ENCODE results near the gene TMEM203. TPM values are rescaled to one million over a fixed set of nuclear protein-coding genes. Genes with fewer than 3 reads are reported as not detected.

The TMEM203 gene
- total RNA-seq, 4 donors from 2014 or later, result 19.4 to 29.6 (median 25.4) TPM

DNA sequence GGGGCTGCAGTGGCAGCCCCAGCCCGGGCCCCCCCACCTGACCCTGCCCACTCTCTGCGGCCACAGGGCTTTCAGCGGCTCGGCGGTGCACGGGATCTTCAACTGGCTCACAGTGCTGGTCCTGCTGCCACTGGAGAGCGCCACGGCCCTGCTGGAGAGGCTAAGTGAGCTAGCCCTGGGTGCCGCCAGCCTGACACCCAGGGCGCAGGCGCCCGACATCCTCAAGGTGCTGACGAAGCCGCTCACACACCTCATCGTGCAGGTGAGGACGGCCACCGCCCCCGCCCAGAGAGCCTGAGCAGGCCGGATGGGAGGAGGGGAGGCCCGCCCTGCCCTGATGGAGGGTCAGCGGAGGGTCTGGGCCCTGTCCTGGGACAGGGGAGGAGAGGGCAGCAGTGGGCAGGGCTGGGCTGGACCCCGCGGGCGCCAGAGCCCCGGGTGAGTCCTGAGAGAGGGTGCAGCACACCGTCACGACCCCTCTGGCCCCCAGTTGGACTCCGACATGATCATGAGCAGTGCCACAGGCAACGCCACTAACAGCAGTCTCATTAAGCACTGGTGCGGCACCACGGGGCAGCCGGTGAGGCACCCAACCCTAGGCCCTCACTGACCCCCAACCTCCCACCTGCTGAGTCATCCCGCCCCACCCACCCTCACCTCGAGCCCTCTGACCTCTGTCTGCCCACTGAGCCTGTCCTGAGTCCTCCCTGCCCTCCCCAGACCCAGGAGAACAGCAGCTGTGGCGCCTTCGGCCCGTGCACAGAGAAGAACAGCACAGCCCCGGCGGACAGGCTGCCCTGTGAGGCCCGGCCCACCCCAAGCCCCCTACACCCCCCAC is 27.9 kb upstream of the TMEM203 start:
- Histone ChIP-seq H3K36me3 (no peaks in the 10 kb centered on the region), H3K4me3 (no peak overlapping the region), H3K27ac (no peak overlapping the region), H3K27me3 (peaks cover 0 to 79% (median 0%) of the 10 kb centered on the region in 4 donors), H3K4me1 (peaks cover 12 to 32% (median 14%) of the 10 kb centered on the region in 3 donors), H3K9me3 (no peaks in the 10 kb centered on the region)
- TF ChIP-seq, protein P1, sequence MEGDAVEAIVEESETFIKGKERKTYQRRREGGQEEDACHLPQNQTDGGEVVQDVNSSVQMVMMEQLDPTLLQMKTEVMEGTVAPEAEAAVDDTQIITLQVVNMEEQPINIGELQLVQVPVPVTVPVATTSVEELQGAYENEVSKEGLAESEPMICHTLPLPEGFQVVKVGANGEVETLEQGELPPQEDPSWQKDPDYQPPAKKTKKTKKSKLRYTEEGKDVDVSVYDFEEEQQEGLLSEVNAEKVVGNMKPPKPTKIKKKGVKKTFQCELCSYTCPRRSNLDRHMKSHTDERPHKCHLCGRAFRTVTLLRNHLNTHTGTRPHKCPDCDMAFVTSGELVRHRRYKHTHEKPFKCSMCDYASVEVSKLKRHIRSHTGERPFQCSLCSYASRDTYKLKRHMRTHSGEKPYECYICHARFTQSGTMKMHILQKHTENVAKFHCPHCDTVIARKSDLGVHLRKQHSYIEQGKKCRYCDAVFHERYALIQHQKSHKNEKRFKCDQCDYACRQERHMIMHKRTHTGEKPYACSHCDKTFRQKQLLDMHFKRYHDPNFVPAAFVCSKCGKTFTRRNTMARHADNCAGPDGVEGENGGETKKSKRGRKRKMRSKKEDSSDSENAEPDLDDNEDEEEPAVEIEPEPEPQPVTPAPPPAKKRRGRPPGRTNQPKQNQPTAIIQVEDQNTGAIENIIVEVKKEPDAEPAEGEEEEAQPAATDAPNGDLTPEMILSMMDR (IDR thresholded peaks at IDR 0.05), result no peak
- TF ChIP-seq POLR2A (IDR thresholded peaks at IDR 0.05), result no peak
- intact Hi-C loops (cut with DNase I), result loop anchor here (10.0 kb wide), 1 partner anchor 49 kb away; the partner anchor contains the start of genes ANAPC2 and SSNA1
- DNase-seq, result no peak
- WGBS, 2 donors, result 60 to 76% methylated on average over 2 to 5 of the region's 40 CpGs

DNA sequence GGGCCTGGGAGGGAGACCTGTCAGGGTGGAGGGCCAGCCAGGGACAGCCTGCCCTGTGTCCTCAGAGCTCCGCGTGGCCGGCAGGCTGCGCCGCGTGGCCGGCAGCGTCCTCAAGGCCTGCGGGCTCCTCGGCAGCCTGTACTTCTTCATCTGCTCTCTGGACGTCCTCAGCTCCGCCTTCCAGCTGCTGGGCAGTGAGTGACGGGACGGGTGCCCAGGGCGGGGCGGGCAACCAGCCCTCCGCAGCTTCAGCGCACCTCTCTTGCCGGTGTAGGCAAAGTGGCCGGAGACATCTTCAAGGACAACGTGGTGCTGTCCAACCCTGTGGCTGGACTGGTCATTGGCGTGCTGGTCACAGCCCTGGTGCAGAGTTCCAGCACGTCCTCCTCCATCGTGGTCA is 27.1 kb upstream of the TMEM203 start:
- no peak for DNase-seq
- no peaks in the 10 kb centered on the region for H3K36me3 ChIP-seq
- peaks cover 14 to 32% (median 19%) of the 10 kb centered on the region in 3 donors for H3K4me1 ChIP-seq
- 50% methylated on average over 2 of the region's 24 CpGs; no CpG with 5 or more reads in 1 of the 2 donors for WGBS, 2 donors
- peaks cover 0 to 87% (median 0%) of the 10 kb centered on the region in 4 donors for H3K27me3 ChIP-seq
- H3K27ac ChIP-seq, result no peak overlapping the region
- H3K9me3 ChIP-seq, result no peaks in the 10 kb centered on the region
- TF ChIP-seq, protein P1 (IDR thresholded peaks at IDR 0.05), result no peak
- no peak for TF ChIP-seq POLR2A (IDR thresholded peaks at IDR 0.05)
- intact Hi-C loops (cut with DNase I), result loop anchor here (10.0 kb wide), 1 partner anchor 48 kb away; the partner anchor contains the start of genes ANAPC2 and SSNA1
- H3K4me3 ChIP-seq, result no peak overlapping the region

DNA sequence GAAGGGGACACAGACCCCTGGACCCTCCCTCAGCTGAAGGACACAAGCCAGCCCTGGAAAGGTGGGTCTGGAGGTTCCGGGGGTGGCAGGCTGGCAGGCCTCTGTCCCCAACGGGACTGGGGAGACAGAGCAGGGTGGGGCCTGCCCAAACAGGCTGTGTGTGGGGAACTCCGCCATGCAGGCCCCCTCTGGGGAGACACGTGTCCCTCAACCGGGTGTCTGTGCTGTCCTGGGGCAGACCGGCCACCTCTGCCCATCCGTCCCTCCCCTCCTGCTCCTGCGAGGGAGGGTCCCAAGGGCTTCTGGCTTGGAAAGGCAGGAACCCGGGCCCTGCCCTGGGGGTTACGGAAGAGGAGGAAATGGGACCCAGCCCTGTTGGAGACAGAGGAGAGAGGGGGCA is 26.7 kb upstream of the TMEM203 start:
- WGBS, 2 donors, result no CpG with 5 or more reads among the region's 10 CpGs
- DNase-seq, result no peak
- intact Hi-C loops (cut with DNase I), result loop anchor here (10.0 kb wide), 1 partner anchor 47 kb away; the partner anchor contains the start of genes ANAPC2 and SSNA1
- Histone ChIP-seq H3K4me3 (no peak overlapping the region), H3K27me3 (peaks cover 0 to 90% (median 0%) of the 10 kb centered on the region in 4 donors), H3K9me3 (no peaks in the 10 kb centered on the region), H3K27ac (no peak overlapping the region), H3K4me1 (peaks cover 18 to 32% (median 22%) of the 10 kb centered on the region in 3 donors), H3K36me3 (no peaks in the 10 kb centered on the region)
- TF ChIP-seq POLR2A (IDR thresholded peaks at IDR 0.05), result no peak
- TF ChIP-seq, protein P1 (IDR thresholded peaks at IDR 0.05), result no peak

DNA sequence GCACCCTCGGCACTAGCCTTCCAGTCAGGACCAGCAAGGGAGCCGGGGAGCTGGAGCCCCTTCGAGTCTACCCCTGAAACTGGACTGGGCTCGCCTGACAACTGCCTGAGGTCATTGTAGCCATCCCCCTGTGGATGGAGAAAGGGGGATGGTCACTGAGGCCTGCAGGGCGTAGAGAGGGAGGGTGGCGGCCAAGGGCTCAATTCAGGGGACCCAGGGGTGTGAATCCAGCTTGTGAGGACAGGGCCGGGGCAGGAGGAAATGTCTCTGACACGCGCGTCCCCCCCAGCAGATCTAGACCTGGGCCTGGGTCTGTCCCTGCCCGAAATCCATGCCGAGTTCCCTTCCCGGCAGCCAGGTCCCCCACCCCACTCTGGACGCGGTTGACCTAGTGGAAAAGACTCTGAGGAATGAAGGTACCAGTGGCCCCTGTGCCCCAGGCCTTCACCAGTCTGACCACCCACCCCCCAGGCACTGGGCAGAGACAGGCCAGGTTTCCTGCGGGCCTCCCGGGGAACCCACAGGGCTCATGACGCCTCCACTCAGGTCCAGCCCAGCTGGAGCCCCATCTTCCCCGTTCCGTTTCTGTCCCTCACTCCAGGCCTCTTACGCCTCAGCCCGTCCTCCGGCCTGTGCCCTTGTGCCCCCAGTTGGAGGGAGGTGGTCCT is 26.1 kb upstream of the TMEM203 start:
- TF ChIP-seq, protein P1 (IDR thresholded peaks at IDR 0.05), result no peak
- TF ChIP-seq POLR2A (IDR thresholded peaks at IDR 0.05), result no peak
- WGBS, 2 donors, result 65 to 82% methylated on average over 4 to 11 of the region's 23 CpGs
- Histone ChIP-seq H3K27me3 (peaks cover 0 to 93% (median 0%) of the 10 kb centered on the region in 4 donors), H3K36me3 (no peaks in the 10 kb centered on the region), H3K4me3 (no peak overlapping the region), H3K27ac (no peak overlapping the region), H3K9me3 (no peaks in the 10 kb centered on the region), H3K4me1 (peaks cover 19 to 32% (median 21%) of the 10 kb centered on the region in 3 donors)
- DNase-seq, result no peak
- intact Hi-C loops (cut with DNase I), result loop anchor here (10.0 kb wide), 1 partner anchor 47 kb away; the partner anchor contains the start of genes ANAPC2 and SSNA1
